NCI-H82 (cell line): ENCODE measurements around the gene ZNF543.
"Not testable (repeated sequence)": the region's sequence is repeated elsewhere in the genome, so short reads cannot be mapped to it uniquely, and the experiment has no call there.

Experiments
- DNase-seq: peaks from one replicate; lab custom pipeline; 2025; lab: John Stamatoyannopoulos, UW

The ZNF543 gene

GRCh38 chr19:57321116-57321515, 844 bp downstream of the ZNF543 start:
- no peak for DNase-seq

GRCh38 chr19:57321751-57322150, 1.5 kb downstream of the ZNF543 start:
- no peak for DNase-seq

GRCh38 chr19:57324992-57325391, 4.7 kb downstream of the ZNF543 start:
- DNase-seq: no peak

- DNase-seq: no peak
These were observed 7.7 kb downstream of the ZNF543 start for GRCh38 chr19:57327993-57328392.

- DNase-seq: peak; percentile 3
These were observed 13.9 kb downstream of the ZNF543 start for GRCh38 chr19:57334191-57334590.

GRCh38 chr19:57338877-57339276, 18.6 kb downstream of the ZNF543 start:
- DNase-seq: no peak

- DNase-seq: no peak
These were observed 22.3 kb downstream of the ZNF543 start for GRCh38 chr19:57342582-57342981.

- peak; percentile 5 for DNase-seq
These were observed 27.9 kb downstream of the ZNF543 start for GRCh38 chr19:57348136-57348535.

- peak; percentile 97 for DNase-seq
These were observed 30.9 kb downstream of the ZNF543 start, which contains the start of gene ZNF304 for GRCh38 chr19:57350877-57351805. TSS of gene ZNF304 (plus strand) at chr19:57351271. CDS start at chr19:57351665, 394 bp downstream.

- peak; percentile 13 for DNase-seq
These were observed 31.6 kb downstream of the ZNF543 start for GRCh38 chr19:57351867-57352266.

GRCh38 chr19:57355916-57356315, 35.6 kb downstream of the ZNF543 start:
- no peak for DNase-seq

GRCh38 chr19:57357406-57357805, 37.1 kb downstream of the ZNF543 start:
- no peak for DNase-seq

GRCh38 chr19:57359300-57359699, 39.0 kb downstream of the ZNF543 start:
- no peak for DNase-seq

- DNase-seq: no peak
These were observed 42.1 kb downstream of the ZNF543 start for GRCh38 chr19:57362419-57362818.

GRCh38 chr19:57362997-57363687, 42.9 kb downstream of the ZNF543 start, which contains the start of the genes TRAPPC2B and ZNF547:
TSS of gene TRAPPC2B (plus strand) at chr19:57363551. CDS start at chr19:57364834, 1,283 bp downstream.
TSS of gene ZNF547 (plus strand) at chr19:57363551. CDS start at chr19:57368556, 5,005 bp downstream.
- DNase-seq: peak; percentile 99

- DNase-seq: peak; percentile 13
These were observed 43.5 kb downstream of the ZNF543 start for GRCh38 chr19:57363688-57364181.

- DNase-seq: no peak
These were observed 46.5 kb downstream of the ZNF543 start for GRCh38 chr19:57366776-57367175.

- DNase-seq: no peak
These were observed 53.9 kb downstream of the ZNF543 start for GRCh38 chr19:57374179-57374578.

GRCh38 chr19:57374647-57375046, 54.4 kb downstream of the ZNF543 start:
- not testable (repeated sequence) for DNase-seq

- no peak for DNase-seq
These were observed 55.9 kb downstream of the ZNF543 start for GRCh38 chr19:57376151-57376550.

- DNase-seq: no peak
These were observed 57.4 kb downstream of the ZNF543 start for GRCh38 chr19:57377498-57378146.
